ENCODE results near the gene ADAMTSL1.

ADAMTSL1 gene

GRCh38 chr9:18585996-18586395, 112.0 kb downstream of the ADAMTSL1 start:
- H3K79me2 ChIP-seq (ENCODE audit: insufficient read depth, low read length) = no peaks in the 10 kb centered on the region
- H3K4me2 ChIP-seq (ENCODE audit: low read depth, low read length, poor library complexity, severe bottlenecking) = no peak overlapping the region
- no peak overlapping the region for H2AFZ ChIP-seq (ENCODE audit: low read length)
- H3K27me3 ChIP-seq (ENCODE audit: insufficient read depth, low read length, poor library complexity, severe bottlenecking) = no peaks in the 10 kb centered on the region
- no peaks in the 10 kb centered on the region for H3K36me3 ChIP-seq (ENCODE audit: insufficient read depth, low read length)
- H3K9me3 ChIP-seq (ENCODE audit: insufficient read depth, low read depth, low read length) = no peaks in the 10 kb centered on the region
- H3K4me3 ChIP-seq (ENCODE audit: low read length, poor library complexity, severe bottlenecking) = no peak overlapping the region
- H4K20me1 ChIP-seq (ENCODE audit: insufficient read depth, low read length, poor library complexity, severe bottlenecking) = no peaks in the 10 kb centered on the region
- no peak for TF ChIP-seq EZH2phosphoT487 (IDR thresholded peaks at IDR 0.05; ENCODE audit: borderline replicate concordance)
- no peak for TF ChIP-seq CTCF (conservative IDR thresholded peaks at IDR 0.05; ENCODE audit: low read length)
- no peaks in the 10 kb centered on the region for H3K4me1 ChIP-seq (ENCODE audit: insufficient read depth, low read length, poor library complexity, severe bottlenecking)
- no peaks in the 10 kb centered on the region for H3F3A ChIP-seq (ENCODE audit: low read depth)
- H3K9ac ChIP-seq (ENCODE audit: low read depth, low read length, poor library complexity, severe bottlenecking) = no peak overlapping the region
- no peaks in the 10 kb centered on the region for H3K9me2 ChIP-seq (replicated peaks; ENCODE audit: low read depth, low read length)

DNA sequence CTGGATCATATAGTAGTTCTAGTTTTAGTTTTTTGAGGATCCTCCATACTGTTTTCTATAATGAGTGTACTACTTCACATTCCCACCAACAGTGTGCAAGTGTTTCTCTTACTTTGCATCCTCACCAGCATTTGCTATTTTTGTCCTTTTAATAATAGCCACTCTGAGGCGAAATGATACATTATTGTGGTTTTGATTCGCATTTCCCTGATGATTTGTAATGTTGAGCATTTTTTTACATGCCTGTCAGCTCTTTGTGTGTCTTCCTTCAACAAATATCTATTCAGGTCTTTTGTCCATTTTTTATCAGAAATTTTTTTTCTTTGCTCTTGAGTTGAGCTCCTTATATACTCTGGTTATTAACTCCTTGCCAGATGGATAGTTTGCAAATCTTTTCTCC, 114.0 kb downstream of the ADAMTSL1 start:
- Histone ChIP-seq H3K79me2 (ENCODE audit: insufficient read depth, low read length) (no peaks in the 10 kb centered on the region), H4K20me1 (ENCODE audit: insufficient read depth, low read length, poor library complexity, severe bottlenecking) (no peaks in the 10 kb centered on the region), H3K4me2 (ENCODE audit: low read depth, low read length, poor library complexity, severe bottlenecking) (no peak overlapping the region), H3K36me3 (ENCODE audit: insufficient read depth, low read length) (no peaks in the 10 kb centered on the region), H3K9me2 (replicated peaks; ENCODE audit: low read depth, low read length) (no peaks in the 10 kb centered on the region), H3K9ac (ENCODE audit: low read depth, low read length, poor library complexity, severe bottlenecking) (no peak overlapping the region), H3F3A (ENCODE audit: low read depth) (no peaks in the 10 kb centered on the region), H3K4me3 (ENCODE audit: low read length, poor library complexity, severe bottlenecking) (no peak overlapping the region), H3K9me3 (ENCODE audit: insufficient read depth, low read depth, low read length) (no peaks in the 10 kb centered on the region), H3K27me3 (ENCODE audit: insufficient read depth, low read length, poor library complexity, severe bottlenecking) (no peaks in the 10 kb centered on the region), H2AFZ (ENCODE audit: low read length) (no peak overlapping the region), H3K4me1 (ENCODE audit: insufficient read depth, low read length, poor library complexity, severe bottlenecking) (no peaks in the 10 kb centered on the region)
- TF ChIP-seq EZH2phosphoT487 (IDR thresholded peaks at IDR 0.05; ENCODE audit: borderline replicate concordance) (no peak), CTCF (conservative IDR thresholded peaks at IDR 0.05; ENCODE audit: low read length) (no peak)

DNA sequence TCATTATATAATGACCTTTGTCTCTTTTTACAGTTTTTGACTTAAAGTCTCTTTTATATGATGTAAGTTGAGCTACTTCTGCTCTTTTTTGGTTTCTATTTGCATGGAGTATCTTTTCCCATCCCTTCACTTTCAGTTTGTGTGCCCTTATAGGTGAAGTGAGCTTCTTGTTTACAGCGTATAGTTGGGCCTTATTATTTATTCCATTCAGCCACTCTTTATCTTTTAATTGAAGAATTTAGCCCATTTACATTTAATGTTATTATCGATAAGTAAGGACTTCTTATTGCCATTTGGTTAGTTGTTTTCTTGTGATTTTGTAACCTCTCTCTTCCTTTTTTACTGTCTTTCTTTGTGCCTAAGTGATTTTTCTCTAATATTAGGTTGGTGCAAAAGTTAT, 117.3 kb downstream of the ADAMTSL1 start:
- Histone ChIP-seq H3K36me3 (ENCODE audit: insufficient read depth, low read length) (no peaks in the 10 kb centered on the region), H3K9me3 (ENCODE audit: insufficient read depth, low read depth, low read length) (no peaks in the 10 kb centered on the region), H3K9me2 (replicated peaks; ENCODE audit: low read depth, low read length) (no peaks in the 10 kb centered on the region), H3K9ac (ENCODE audit: low read depth, low read length, poor library complexity, severe bottlenecking) (no peak overlapping the region), H4K20me1 (ENCODE audit: insufficient read depth, low read length, poor library complexity, severe bottlenecking) (no peaks in the 10 kb centered on the region), H3K27me3 (ENCODE audit: insufficient read depth, low read length, poor library complexity, severe bottlenecking) (no peaks in the 10 kb centered on the region), H2AFZ (ENCODE audit: low read length) (no peak overlapping the region), H3K4me1 (ENCODE audit: insufficient read depth, low read length, poor library complexity, severe bottlenecking) (no peaks in the 10 kb centered on the region), H3K4me3 (ENCODE audit: low read length, poor library complexity, severe bottlenecking) (no peak overlapping the region), H3K4me2 (ENCODE audit: low read depth, low read length, poor library complexity, severe bottlenecking) (no peak overlapping the region), H3K79me2 (ENCODE audit: insufficient read depth, low read length) (no peaks in the 10 kb centered on the region), H3F3A (ENCODE audit: low read depth) (no peaks in the 10 kb centered on the region)
- TF ChIP-seq CTCF (conservative IDR thresholded peaks at IDR 0.05; ENCODE audit: low read length) (no peak), EZH2phosphoT487 (IDR thresholded peaks at IDR 0.05; ENCODE audit: borderline replicate concordance) (no peak)
